GM13976 (cell line): Measurements from ENCODE around the gene SLC16A10.

Experiments
- DNase-seq: peaks from one replicate; pipeline ENCODE4 v3.0.0; 2012; ENCODE audit warnings: low spot score
- CTCF ChIP-seq: IDR thresholded peaks from 2 replicates; pipeline ENCODE4 v1.5.1; 2012; ENCODE audit warnings: borderline replicate concordance, mild to moderate bottlenecking; ENCODE audit not compliant: insufficient read depth; ENCODE audit errors: extremely low read depth, missing control alignments, control extremely low read depth
- in situ Hi-C: fragments of 300-500 bp; cut with MboI; formaldehyde crosslinking; loops from one replicate; pipeline ENCODE4 v1.12.0; 2022; ENCODE audit warnings: low sequenced_read_pairs, mixed read lengths, inconsistent platforms; ENCODE audit not compliant: unreplicated experiment

Gene SLC16A10

GRCh38 chr6:111087106-111087835, at the start of gene SLC16A10:
Gene SLC16A10, plus strand, starts transcription at chr6:111087503. Its CDS starts 250 bp downstream, at chr6:111087753.
- TF ChIP-seq CTCF, result no peak
- DNase-seq, result peak; percentile 93
- in situ Hi-C loops, result no loop called here

GRCh38 chr6:111038534-111039252, 48.6 kb upstream of the SLC16A10 start:
- no peak for TF ChIP-seq CTCF
- DNase-seq, result peak; percentile 58
- in situ Hi-C loops, result loop anchor here (25.0 kb wide), 1 partner anchor 974 kb away; no protein-coding TSS in a partner anchor

- TF ChIP-seq CTCF, result no peak
- DNase-seq, result no peak
Measured at GRCh38 chr6:111041917-111042316, 45.4 kb upstream of the SLC16A10 start.

GRCh38 chr6:111047244-111047643, 40.1 kb upstream of the SLC16A10 start:
- no peak for DNase-seq
- TF ChIP-seq CTCF, result no peak
- in situ Hi-C loops, result loop anchor here (25.0 kb wide), 1 partner anchor 965 kb away; no protein-coding TSS in a partner anchor

More at GRCh38 chr6:111041917-111042316, 45.4 kb upstream of the SLC16A10 start:
- in situ Hi-C loops, result loop anchor here (25.0 kb wide), 1 partner anchor 970 kb away; no protein-coding TSS in a partner anchor

- in situ Hi-C loops, result no loop called here
- TF ChIP-seq CTCF, result no peak
- DNase-seq, result no peak
Measured at GRCh38 chr6:111050261-111051023, 36.9 kb upstream of the SLC16A10 start.

- TF ChIP-seq CTCF, result no peak
- in situ Hi-C loops, result no loop called here
- no peak for DNase-seq
Measured at GRCh38 chr6:111052171-111052570, 35.1 kb upstream of the SLC16A10 start.
